K562 (cell line): ENCODE data around the gene CMBL. TPM values are rescaled to one million over a fixed set of nuclear protein-coding genes. Genes with fewer than 3 reads are reported as not detected.

ENCODE experiments used
- BHLHE40 ChIP-seq: IDR thresholded peaks from 2 replicates; pipeline ENCODE4 v1.6.1; 2011; ENCODE audit warnings: low read length, improper control_type of control experiment
- DMBX1 ChIP-seq: fragments of 250-450 bp; sonication (Bioruptor Pico); IDR thresholded peaks from 2 replicates; pipeline ENCODE4 v1.8.0; 2022; ENCODE audit warnings: inconsistent platforms, mild to moderate bottlenecking, moderate library complexity, borderline replicate concordance
- EGR1 ChIP-seq: fragments of 450-650 bp; conservative IDR thresholded peaks from 2 replicates; pipeline ENCODE4 v1.6.1; 2017; ENCODE audit warnings: mild to moderate bottlenecking
- FOS ChIP-seq: IDR thresholded peaks from 3 replicates; pipeline ENCODE4 v1.6.1; 2011; ENCODE audit not compliant: insufficient read length; ENCODE audit errors: extremely low read depth
- HOXB6 ChIP-seq: fragments of 250-450 bp; sonication (Bioruptor Pico); IDR thresholded peaks from 2 replicates; pipeline ENCODE4 v1.5.1; 2022; ENCODE audit warnings: mild to moderate bottlenecking, borderline replicate concordance
- MBD2 ChIP-seq: sonication (generic); IDR thresholded peaks from 2 replicates; pipeline ENCODE4 v1.6.1; 2016; ENCODE audit warnings: low read depth, borderline replicate concordance
- MGA ChIP-seq: fragments of 450-650 bp; IDR thresholded peaks from 2 replicates; pipeline ENCODE4 v1.6.1; 2016; ENCODE audit warnings: mild to moderate bottlenecking, moderate library complexity
- MITF ChIP-seq: IDR thresholded peaks from 2 replicates; pipeline ENCODE4 v1.6.1; 2014; ENCODE audit warnings: antibody characterized with exemption
- NCOR1 ChIP-seq: fragments of 450-650 bp; IDR thresholded peaks from 2 replicates; pipeline ENCODE4 v1.6.1; 2016; ENCODE audit warnings: mild to moderate bottlenecking, moderate library complexity
- POLR2A ChIP-seq: fragments of 450-650 bp; conservative IDR thresholded peaks from 2 replicates; pipeline ENCODE4 v1.6.1; 2016
- PPARD ChIP-seq: fragments of 250-450 bp; sonication (Bioruptor Pico); IDR thresholded peaks from 2 replicates; pipeline ENCODE4 v1.8.0; 2022; ENCODE audit warnings: inconsistent platforms, mild to moderate bottlenecking, moderate library complexity
- ZC3H8 ChIP-seq: fragments of 450-650 bp; IDR thresholded peaks from 2 replicates; pipeline ENCODE4 v1.6.1; 2017
- ZNF146 ChIP-seq: IDR thresholded peaks from one replicate; pipeline ENCODE4 v1.6.1; 2018; ENCODE audit warnings: missing compliant biosample characterization; ENCODE audit not compliant: unreplicated experiment
- ZNF217 ChIP-seq: sonication (generic); formaldehyde crosslinking; IDR thresholded peaks from 2 replicates; pipeline ENCODE4 v1.8.0; 2022; ENCODE audit warnings: mild to moderate bottlenecking, missing genetic modification reagents
- ZNF444 ChIP-seq: fragments of 250-450 bp; sonication (Bioruptor Pico); IDR thresholded peaks from 2 replicates; pipeline ENCODE4 v1.4.0; 2020; ENCODE audit warnings: mild to moderate bottlenecking, moderate library complexity
- ZNF589 ChIP-seq: fragments of 200-800 bp; sonication (Bioruptor generic); IDR thresholded peaks from 2 replicates; pipeline ENCODE4 v1.6.1; 2016; ENCODE audit warnings: low read depth, missing genetic modification characterization, missing compliant biosample characterization
- polyA plus RNA-seq, 8 experiments: library from polyadenylated mRNA; depleted of rRNA in 4 of 8; stranded (reverse) in 5 of 8; unstranded in 3 of 8; fragments of >200 nt; fragmentation: Nextera tagmentation in 2 of 8; fragmentation: Illumina TruSeq in 1 of 8; extraction: Ambion mirVana in 2 of 8; extraction: Trizol in 1 of 8; gene quantifications; 2 replicates each; pipeline versions ENCODE4 v1.2.1 to v1.2.3, GENCODE V29; 2011 to 2014; ENCODE audit warnings: inconsistent platforms in 1 of 8, missing spikeins in 1 of 8
- total RNA-seq, 7 experiments: library from RNA; depleted of rRNA in 6 of 7; stranded (reverse); fragments of >200 nt in 6 of 7; fragmentation: Illumina TruSeq in 2 of 7; extraction: Trizol in 2 of 7; gene quantifications; 2 replicates each; pipeline versions ENCODE4 v1.2.1 to v1.2.3, GENCODE V29; 2011 to 2021; ENCODE audit warnings: low replicate concordance in 1 of 7

The CMBL gene
- total and polyA plus RNA-seq, 9 of the 15 experiments (the other 6 are each of a cell fraction or from before 2014, with no cell fraction given), result 22.6 to 192 (median 71.1) TPM

- TF ChIP-seq MGA (peak; percentile 90), EGR1 (no peak), ZNF589 (CRISPR knock-in tag) (0 out of 2 replicates have a peak, but pooled peaks have one; percentile 38), FOS (no peak), DMBX1 (CRISPR knock-in tag) (peak; percentile 79), MITF (no peak), MBD2 (no peak), ZNF217 (CRISPR knock-in tag) (no peak), PPARD (CRISPR knock-in tag) (no peak), ZNF146 (CRISPR knock-in tag) (no peak), ZNF444 (CRISPR knock-in tag) (no peak), NCOR1 (no peak), ZC3H8 (no peak), POLR2A (no peak), BHLHE40 (peak; percentile 55), HOXB6 (CRISPR knock-in tag) (0 out of 2 replicates have a peak, but pooled peaks have one; percentile 7)
Measured at GRCh38 chr5:10335711-10336470, 28.2 kb upstream of the CMBL start (continued).
